GM12878 (cell line): Measurements from ENCODE around the gene ABCB8. TPM values are rescaled to one million over a fixed set of nuclear protein-coding genes. Genes with fewer than 3 reads are reported as not detected.

Source experiments
- ATAC-seq: fragments of 200-7000 bp; cut with Tn5 transposase; 3 replicates; pipeline ENCODE4 v1.9.1; 2020; ENCODE audit warnings: mild to moderate bottlenecking, moderate library complexity
- BruUV-seq: library from RNA; stranded (reverse); fragments of 400-500 nt; replicated peaks from 2 replicates; lab custom pipeline; 2021; lab: Mats Ljungman, UMichigan
- CTCF ChIA-PET: fragments of 300-600 bp; sonication (Branson Sonifier 250); formaldehyde crosslinking; extraction: SDS; loops from one replicate; lab custom pipeline; 2021; ENCODE audit warnings: inconsistent platforms; lab: Yijun Ruan, JAX
- POLR2A ChIA-PET: fragments of 350-600 bp; formaldehyde crosslinking; extraction: SDS; loops from one replicate; lab custom pipeline; 2021; ENCODE audit warnings: inconsistent platforms; lab: Charles Lee
- RAD21 ChIA-PET: fragments of 300-600 bp; sonication (Branson Sonifier 250); formaldehyde crosslinking; loops from one replicate; lab custom pipeline; 2023; ENCODE audit warnings: antibody characterized with exemption; ENCODE audit not compliant: unreplicated experiment; lab: Charles Lee
- SMC1A ChIA-PET: fragments of 300-600 bp; sonication (Branson Sonifier 250); formaldehyde crosslinking; loops from one replicate; lab custom pipeline; 2023; ENCODE audit not compliant: unreplicated experiment, uncharacterized antibody; lab: Charles Lee
- DNase-seq: peaks from one replicate; pipeline ENCODE4 v3.0.0-alpha.2; 2011; ENCODE audit warnings: low read depth, low spot score
- FAIRE-seq: peaks from 3 replicates; lab custom pipeline; 2011; peaks lifted over from hg19 to GRCh38; lab: Jason Lieb, UNC
- H2AFZ ChIP-seq: 2 replicates; pipeline ENCODE4 v1.6.0; 2011; ENCODE audit warnings: low read depth, low read length, control low read depth; ENCODE audit not compliant: control insufficient read depth
- H3K27ac ChIP-seq: 2 replicates; pipeline ENCODE4 v1.5.1; 2011; ENCODE audit warnings: control low read depth; ENCODE audit not compliant: control insufficient read depth, insufficient read depth
- H3K27me3 ChIP-seq, 2 experiments: replicated peaks in 1 of 2; 2 replicates each; pipeline versions ENCODE4 v1.6.0 to v1.6.1; 2011; ENCODE audit warnings: low read length in 1 of 2; ENCODE audit not compliant: control insufficient read depth in 2 of 2, insufficient read depth in 2 of 2
- H3K36me3 ChIP-seq, 2 experiments: 2 replicates each; pipeline ENCODE4 v1.5.1; 2011; ENCODE audit warnings: low read length in 1 of 2; ENCODE audit not compliant: control insufficient read depth in 2 of 2, insufficient read depth in 2 of 2
- H3K4me1 ChIP-seq: 2 replicates; pipeline ENCODE4 v1.6.1; 2011; ENCODE audit warnings: mild to moderate bottlenecking, low read length, moderate library complexity, mixed read lengths; ENCODE audit not compliant: control insufficient read depth, insufficient read depth
- H3K4me2 ChIP-seq: 2 replicates; pipeline ENCODE4 v1.6.0; 2011; ENCODE audit warnings: control low read depth; ENCODE audit not compliant: control insufficient read depth, insufficient read depth
- H3K4me3 ChIP-seq: fragments of 200-600 bp; sonication (generic); 2 replicates; pipeline ENCODE4 v1.5.1; 2016
- H3K79me2 ChIP-seq: 2 replicates; pipeline ENCODE4 v1.6.0; 2011; ENCODE audit warnings: low read length; ENCODE audit not compliant: control insufficient read depth, insufficient read depth
- H3K9ac ChIP-seq: 2 replicates; pipeline ENCODE4 v1.8.0; 2011; ENCODE audit warnings: low read length, control low read depth, mixed read lengths; ENCODE audit not compliant: control insufficient read depth, insufficient read depth
- H3K9me3 ChIP-seq: replicated peaks from 3 replicates; pipeline ENCODE4 v1.5.1; 2011; ENCODE audit warnings: mild to moderate bottlenecking, low read length; ENCODE audit not compliant: control insufficient read depth, insufficient read depth
- H4K20me1 ChIP-seq: 2 replicates; pipeline ENCODE4 v1.6.0; 2011; ENCODE audit not compliant: control insufficient read depth, insufficient read depth
- ASH2L ChIP-seq: fragments of 300-600, 200-600 bp; sonication (generic); IDR thresholded peaks from 2 replicates; pipeline ENCODE4 v1.6.1; 2017; ENCODE audit warnings: low read depth, mild to moderate bottlenecking, borderline replicate concordance
- CBX3 ChIP-seq: fragments of 200-600 bp; sonication (generic); IDR thresholded peaks from 2 replicates; pipeline ENCODE4 v1.6.1; 2016; ENCODE audit warnings: low read depth, borderline replicate concordance
- CHD1 ChIP-seq: IDR thresholded peaks from 2 replicates; pipeline ENCODE4 v1.6.1; 2012; ENCODE audit warnings: low read depth, low read length, improper control_type of control experiment
- CHD2 ChIP-seq: IDR thresholded peaks from 2 replicates; pipeline ENCODE4 v1.6.1; 2011; ENCODE audit warnings: low read depth, low read length, improper control_type of control experiment, borderline replicate concordance
- FOXK2 ChIP-seq: fragments of 450-650 bp; IDR thresholded peaks from 2 replicates; pipeline ENCODE4 v1.6.1; 2017; ENCODE audit warnings: mild to moderate bottlenecking, moderate library complexity
- HSF1 ChIP-seq: fragments of 150-350 bp; IDR thresholded peaks from 2 replicates; pipeline ENCODE4 v1.6.1; 2014; ENCODE audit warnings: mild to moderate bottlenecking, low read depth, low read length
- IKZF2 ChIP-seq, 2 experiments: fragments of 450-650 bp; IDR thresholded peaks; 2 replicates each; pipeline ENCODE4 v1.6.1; 2017; ENCODE audit warnings: mild to moderate bottlenecking in 2 of 2, moderate library complexity in 2 of 2
- MXI1 ChIP-seq: fragments of 150-350 bp; IDR thresholded peaks from 2 replicates; pipeline ENCODE4 v1.6.1; 2011; ENCODE audit warnings: low read depth, mild to moderate bottlenecking, inconsistent platforms, low read length, improper control_type of control experiment
- MYB ChIP-seq: fragments of 150-350 bp; IDR thresholded peaks from 2 replicates; pipeline ENCODE4 v1.6.1; 2014; ENCODE audit warnings: mild to moderate bottlenecking, low read depth, low read length, borderline replicate concordance
- RCOR1 ChIP-seq: conservative IDR thresholded peaks from 2 replicates; pipeline ENCODE4 v1.6.1; 2012; ENCODE audit warnings: low read depth, low read length, improper control_type of control experiment
- TCF3 ChIP-seq: IDR thresholded peaks from 2 replicates; pipeline ENCODE4 v1.6.1; 2012; ENCODE audit warnings: low read depth, mild to moderate bottlenecking, low read length, borderline replicate concordance; ENCODE audit not compliant: insufficient read depth
- TCF7 ChIP-seq: IDR thresholded peaks from 2 replicates; pipeline ENCODE4 v1.6.1; 2014; ENCODE audit warnings: antibody characterized with exemption, borderline replicate concordance
- ZBTB4 ChIP-seq: fragments of 450-650 bp; formaldehyde crosslinking; IDR thresholded peaks from 2 replicates; pipeline ENCODE4 v1.4.0; 2022; ENCODE audit warnings: mild to moderate bottlenecking, moderate library complexity
- ZNF274 ChIP-seq: IDR thresholded peaks from one replicate; pipeline ENCODE4 v1.8.0; 2011; ENCODE audit not compliant: insufficient read length, insufficient read depth
- ZSCAN29 ChIP-seq: fragments of 450-650 bp; IDR thresholded peaks from 2 replicates; pipeline ENCODE4 v1.6.1; 2017; ENCODE audit warnings: mild to moderate bottlenecking, moderate library complexity
- WGBS: methylation state at CpG from one replicate; pipeline ENCODE4 v1.1.6; 2016; ENCODE audit warnings: low lambda C conversion rate; ENCODE audit not compliant: insufficient replicate concordance, insufficient coverage; ENCODE audit errors: missing lambda C conversion rate; 5-methylcytosine and 5-hydroxymethylcytosine counted together
- in situ Hi-C: fragments of 300-500 bp; cut with MboI; formaldehyde crosslinking; loops from 9 replicates; pipeline ENCODE4 v1.14.3; 2018; ENCODE audit warnings: mixed read lengths
- intact Hi-C: fragments of 100-400 bp; cut with micrococcal nuclease; formaldehyde crosslinking; loops from one replicate; pipeline ENCODE4 v1.14.2; 2022; ENCODE audit not compliant: unreplicated experiment
- polyA plus RNA-seq, 11 experiments: library from polyadenylated mRNA; depleted of rRNA in 4 of 11; unstranded in 6 of 11; stranded (reverse) in 5 of 11; fragments of >200 nt; fragmentation: Nextera tagmentation in 4 of 11; fragmentation: Illumina TruSeq in 1 of 11; extraction: Ambion mirVana in 4 of 11; extraction: Trizol in 1 of 11; gene quantifications; 1 replicate in 1 of 11; 2 replicates in 10 of 11; pipeline versions ENCODE4 v1.2.1 to v1.2.3, GENCODE V29; 2011 to 2016; ENCODE audit warnings: inconsistent platforms in 2 of 11, missing spikeins in 2 of 11, low read depth in 1 of 11
- total RNA-seq, 4 experiments: library from RNA; depleted of rRNA in 3 of 4; stranded (reverse); fragments of >200 nt in 3 of 4; fragmentation: Illumina TruSeq in 1 of 4; extraction: Trizol in 1 of 4; gene quantifications; 2 replicates each; pipeline versions ENCODE4 v1.2.1 to v1.2.3, GENCODE V29; 2013 to 2021

Gene ABCB8
- total and polyA plus RNA-seq, 10 of the 15 experiments (the other 5 are each of a cell fraction or from before 2014, with no cell fraction given): 0.77 to 34.8 (median 18.9) TPM

- in situ Hi-C loops: no loop called here
- H3K9ac ChIP-seq: no peak overlapping the region
- RAD21 ChIA-PET: no interaction called here
- TF ChIP-seq CHD2: no peak
- TF ChIP-seq MXI1: no peak
- no peak for TF ChIP-seq TCF7
- TF ChIP-seq IKZF2 (IDR thresholded peaks at IDR 0.05): no peak
- TF ChIP-seq ZNF274: no peak
- no peak for TF ChIP-seq TCF3
- TF ChIP-seq, all 136 proteins: peak for 0
- H3K36me3 ChIP-seq: no peaks in the 10 kb centered on the region
- H3K27ac ChIP-seq: no peak overlapping the region
- H3K9me3 ChIP-seq: no peaks in the 10 kb centered on the region
- no peak overlapping the region for H3K4me2 ChIP-seq
- no peak overlapping the region for H2AFZ ChIP-seq
- CTCF ChIA-PET: interaction anchor here (1.3 kb wide), 1 partner anchor 19 kb away, joined by 6 read pairs; no protein-coding TSS in a partner anchor
- SMC1A ChIA-PET: no interaction called here
- H3K79me2 ChIP-seq: no peaks in the 10 kb centered on the region
- ATAC-seq (no peak), FAIRE-seq (no peak), DNase-seq (no peak)
- no peak overlapping the region for H3K4me3 ChIP-seq
- H4K20me1 ChIP-seq: no peaks in the 10 kb centered on the region
- no peaks in the 10 kb centered on the region for H3K4me1 ChIP-seq
- 26% methylated on average over 5 of the region's 6 CpGs for WGBS
- BruUV-seq: no TSS peak
- H3K27me3 ChIP-seq: peaks cover 7 to 9% of the 10 kb centered on the region in 2 experiments
- intact Hi-C loops: loop anchor here (5.0 kb wide), 1 partner anchor 534 kb away; no protein-coding TSS in a partner anchor
- POLR2A ChIA-PET: no interaction called here
These were observed 46.6 kb upstream of the ABCB8 start for GRCh38 chr7:150981644-150982043.

- BruUV-seq: no TSS peak
- no peak overlapping the region for H3K4me3 ChIP-seq
- in situ Hi-C loops: no loop called here
- CTCF ChIA-PET: interaction anchor here (1.3 kb wide), 1 partner anchor 20 kb away, joined by 6 read pairs; no protein-coding TSS in a partner anchor
- no peaks in the 10 kb centered on the region for H3K79me2 ChIP-seq
- SMC1A ChIA-PET: no interaction called here
- no peak for FAIRE-seq
- ATAC-seq: no peak
- H3K9ac ChIP-seq: no peak overlapping the region
- no peak for DNase-seq
- no peaks in the 10 kb centered on the region for H3K36me3 ChIP-seq
- H3K4me2 ChIP-seq: no peak overlapping the region
- POLR2A ChIA-PET: no interaction called here
- peaks cover 2 to 6% of the 10 kb centered on the region in 2 experiments; a peak in 3 of 4 replicates for H3K27me3 ChIP-seq
- 12% methylated on average over 3 of the region's 3 CpGs for WGBS
- no peaks in the 10 kb centered on the region for H4K20me1 ChIP-seq
- intact Hi-C loops: loop anchor here (5.0 kb wide), 1 partner anchor 535 kb away; no protein-coding TSS in a partner anchor
- no peaks in the 10 kb centered on the region for H3K4me1 ChIP-seq
- RAD21 ChIA-PET: no interaction called here
- no peak overlapping the region for H2AFZ ChIP-seq
- no peaks in the 10 kb centered on the region for H3K9me3 ChIP-seq
- H3K27ac ChIP-seq: no peak overlapping the region
- TF ChIP-seq MYB: no peak
- no peak for TF ChIP-seq FOXK2
- no peak for TF ChIP-seq CBX3
- no peak for TF ChIP-seq ZBTB4 (CRISPR knock-in tag)
- no peak for TF ChIP-seq ASH2L
- TF ChIP-seq HSF1: no peak
- TF ChIP-seq CHD1: no peak
- TF ChIP-seq ZSCAN29: no peak
- TF ChIP-seq RCOR1: no peak
These were observed 45.9 kb upstream of the ABCB8 start for GRCh38 chr7:150982351-150982750.
